SK-N-MC (cell line): ENCODE data around the gene CEP104.
A peak's percentile ranks its signal among the peaks of the same experiment; 100 is the strongest.

Experiments used
- DNase-seq: peaks from one replicate; pipeline ENCODE4 v3.0.0-alpha.2; 2011; ENCODE audit warnings: low read depth, low spot score
- H3K27ac ChIP-seq: fragments of 200-600 bp; sonication (generic); 2 replicates; pipeline ENCODE4 v1.5.1; 2016; ENCODE audit warnings: mixed run types
- H3K36me3 ChIP-seq: fragments of 200-600 bp; sonication (generic); 2 replicates; pipeline ENCODE4 v1.6.1; 2017; ENCODE audit warnings: antibody characterized with exemption, low read length, mixed read lengths; ENCODE audit not compliant: insufficient read depth
- H3K4me3 ChIP-seq: fragments of 200-600 bp; sonication (generic); 2 replicates; pipeline ENCODE4 v1.5.1; 2016
- H3K9ac ChIP-seq: fragments of 200-600 bp; sonication (generic); 2 replicates; pipeline ENCODE4 v1.8.0; 2017; ENCODE audit warnings: mixed run types, mixed read lengths; ENCODE audit not compliant: insufficient read length
- H3K9me3 ChIP-seq: fragments of 200-600 bp; sonication (generic); 2 replicates; pipeline ENCODE4 v1.6.1; 2017; ENCODE audit warnings: low read depth, mild to moderate bottlenecking, antibody characterized with exemption, low read length, moderate library complexity, mixed read lengths
- EZH2 ChIP-seq: fragments of 200-600 bp; sonication (generic); IDR thresholded peaks from one replicate; pipeline ENCODE4 v1.6.1; 2017; ENCODE audit warnings: antibody characterized with exemption
- FOXP2 ChIP-seq: optimal IDR thresholded peaks from 2 replicates; pipeline ENCODE3; 2011; ENCODE audit warnings: mild to moderate bottlenecking, moderate library complexity; ENCODE audit not compliant: insufficient read depth; ENCODE audit errors: extremely low read length, control extremely low read depth
- POLR2AphosphoS5 ChIP-seq: IDR thresholded peaks from 2 replicates; pipeline ENCODE4 v1.6.1; 2012; ENCODE audit warnings: mild to moderate bottlenecking, low read depth, low read length, borderline replicate concordance

Gene CEP104

GRCh38 chr1:3902111-3902511 is 45.1 kb upstream of the CEP104 start:
- no peak for TF ChIP-seq FOXP2
- no peak for TF ChIP-seq POLR2AphosphoS5
- no peak for TF ChIP-seq EZH2
- Histone ChIP-seq H3K4me3 (no peak overlapping the region), H3K9ac (no peak overlapping the region), H3K9me3 (no peaks in the 10 kb centered on the region), H3K27ac (peak overlapping the region; percentile 54), H3K36me3 (peaks cover 4% of the 10 kb centered on the region; the same call in 1 of the 2 replicates)
- DNase-seq: no peak

- Histone ChIP-seq H3K9ac (peak overlapping the region; percentile 81), H3K36me3 (peaks cover 4% of the 10 kb centered on the region; the same call in 1 of the 2 replicates), H3K4me3 (peak overlapping the region; percentile 83), H3K27ac (peak overlapping the region; percentile 98; the same call in 1 of the 2 replicates), H3K9me3 (no peaks in the 10 kb centered on the region)
- no peak for DNase-seq
- TF ChIP-seq EZH2: no peak
- no peak for TF ChIP-seq FOXP2
- no peak for TF ChIP-seq POLR2AphosphoS5
Observed at GRCh38 chr1:3900969-3901529, 44.0 kb upstream of the CEP104 start.

- peak within 1 kb of the TSS; percentile 83 for H3K4me3 ChIP-seq
- no peaks in the 10 kb centered on the region for H3K9me3 ChIP-seq
- peak within 1 kb of the TSS; percentile 98 for H3K27ac ChIP-seq
- peak; percentile 96 for DNase-seq
- peaks cover 10% of the 10 kb centered on the region; the same call in 1 of the 2 replicates for H3K36me3 ChIP-seq
- TF ChIP-seq FOXP2: no peak
- peak; percentile 89 for TF ChIP-seq POLR2AphosphoS5
- H3K9ac ChIP-seq: peak within 1 kb of the TSS; percentile 81
Observed at GRCh38 chr1:3900150-3900968, 43.3 kb upstream of the CEP104 start, which contains the start of gene C1orf174. TSS of gene C1orf174 (minus strand) at chr1:3900272. CDS start at chr1:3900186, 86 bp downstream.

- Histone ChIP-seq H3K9ac (peak overlapping the region; percentile 81), H3K27ac (peak overlapping the region; percentile 98), H3K9me3 (no peaks in the 10 kb centered on the region), H3K4me3 (peak overlapping the region; percentile 83), H3K36me3 (peaks cover 12% of the 10 kb centered on the region; the same call in 1 of the 2 replicates)
- no peak for TF ChIP-seq FOXP2
- TF ChIP-seq POLR2AphosphoS5: no peak
- TF ChIP-seq EZH2: no peak
- DNase-seq: no peak
Observed at GRCh38 chr1:3899754-3900149, 42.7 kb upstream of the CEP104 start.

GRCh38 chr1:3898994-3899753 is 42.2 kb upstream of the CEP104 start:
- Histone ChIP-seq H3K36me3 (peaks cover 12% of the 10 kb centered on the region; the same call in 1 of the 2 replicates), H3K4me3 (peak overlapping the region; percentile 83), H3K9me3 (no peaks in the 10 kb centered on the region), H3K27ac (peak overlapping the region; percentile 98; the same call in 1 of the 2 replicates), H3K9ac (peak overlapping the region; percentile 81)
- DNase-seq: no peak
- TF ChIP-seq POLR2AphosphoS5 (no peak), FOXP2 (no peak), EZH2 (no peak)

- Histone ChIP-seq H3K4me3 (no peak overlapping the region), H3K9me3 (no peaks in the 10 kb centered on the region), H3K9ac (no peak overlapping the region), H3K27ac (no peak overlapping the region), H3K36me3 (peaks cover 12% of the 10 kb centered on the region; the same call in 1 of the 2 replicates)
- DNase-seq: no peak
- TF ChIP-seq EZH2: no peak
- no peak for TF ChIP-seq POLR2AphosphoS5
- no peak for TF ChIP-seq FOXP2
Observed at GRCh38 chr1:3898475-3898735, 41.4 kb upstream of the CEP104 start.

GRCh38 chr1:3896396-3897000 is 39.5 kb upstream of the CEP104 start:
- no peak overlapping the region for H3K27ac ChIP-seq
- TF ChIP-seq FOXP2 (no peak), EZH2 (no peak), POLR2AphosphoS5 (no peak)
- H3K9me3 ChIP-seq: no peaks in the 10 kb centered on the region
- DNase-seq: no peak
- H3K4me3 ChIP-seq: no peak overlapping the region
- no peak overlapping the region for H3K9ac ChIP-seq
- peaks cover 21% of the 10 kb centered on the region for H3K36me3 ChIP-seq

GRCh38 chr1:3895951-3896325 is 38.9 kb upstream of the CEP104 start:
- H3K36me3 ChIP-seq: peaks cover 26% of the 10 kb centered on the region
- TF ChIP-seq EZH2 (no peak), POLR2AphosphoS5 (no peak), FOXP2 (no peak)
- H3K4me3 ChIP-seq: no peak overlapping the region
- DNase-seq: no peak
- no peak overlapping the region for H3K27ac ChIP-seq
- H3K9ac ChIP-seq: no peak overlapping the region
- no peaks in the 10 kb centered on the region for H3K9me3 ChIP-seq
